Glomerular visceral epithelial cell (primary cell): Measurements from ENCODE around the gene SHISA6.

ENCODE experiments used
- DNase-seq: peaks from one replicate; pipeline ENCODE4 v3.0.0-alpha.2; 2016; ENCODE audit errors: extremely low spot score

Gene SHISA6

GRCh38 chr17:11515901-11516300 lies 274.9 kb downstream of the SHISA6 start:
- DNase-seq, result no peak

GRCh38 chr17:11535231-11535630 lies 294.2 kb downstream of the SHISA6 start:
- no peak for DNase-seq

- no peak for DNase-seq
Measured at GRCh38 chr17:11538366-11538765, 297.4 kb downstream of the SHISA6 start.

- DNase-seq, result no peak
Measured at GRCh38 chr17:11539637-11540036, 298.6 kb downstream of the SHISA6 start.

- DNase-seq, result no peak
Measured at GRCh38 chr17:11545002-11545401, 304.0 kb downstream of the SHISA6 start.

- no peak for DNase-seq
Measured at GRCh38 chr17:11545696-11546095, 304.7 kb downstream of the SHISA6 start.

- DNase-seq, result no peak
Measured at GRCh38 chr17:11547853-11548252, 306.8 kb downstream of the SHISA6 start.

- DNase-seq, result no peak
Measured at GRCh38 chr17:11548398-11548797, 307.4 kb downstream of the SHISA6 start.

GRCh38 chr17:11550431-11550830 lies 309.4 kb downstream of the SHISA6 start:
- no peak for DNase-seq

GRCh38 chr17:11551442-11551841 lies 310.4 kb downstream of the SHISA6 start:
- no peak for DNase-seq

- no peak for DNase-seq
Measured at GRCh38 chr17:11553135-11553534, 312.1 kb downstream of the SHISA6 start.

- DNase-seq, result no peak
Measured at GRCh38 chr17:11554042-11554441, 313.0 kb downstream of the SHISA6 start.

- DNase-seq, result no peak
Measured at GRCh38 chr17:11554542-11554941, 313.5 kb downstream of the SHISA6 start.

GRCh38 chr17:11555530-11555929 lies 314.5 kb downstream of the SHISA6 start:
- no peak for DNase-seq

GRCh38 chr17:11557727-11558452 lies 316.9 kb downstream of the SHISA6 start:
- DNase-seq, result no peak

GRCh38 chr17:11558681-11559234 lies 317.7 kb downstream of the SHISA6 start:
- DNase-seq, result no peak

GRCh38 chr17:11559601-11560000 lies 318.6 kb downstream of the SHISA6 start:
- DNase-seq, result no peak

GRCh38 chr17:11561281-11561680 lies 320.3 kb downstream of the SHISA6 start:
- DNase-seq, result no peak

- DNase-seq, result no peak
Measured at GRCh38 chr17:11561702-11562101, 320.7 kb downstream of the SHISA6 start.

- DNase-seq, result no peak
Measured at GRCh38 chr17:11564589-11565380, 323.8 kb downstream of the SHISA6 start.

GRCh38 chr17:11565591-11565990 lies 324.6 kb downstream of the SHISA6 start:
- DNase-seq, result no peak

- no peak for DNase-seq
Measured at GRCh38 chr17:11578998-11579397, 338.0 kb downstream of the SHISA6 start.

GRCh38 chr17:11580677-11581076 lies 339.7 kb downstream of the SHISA6 start:
- no peak for DNase-seq
